K562 (cell line): ENCODE results near the gene GLB1L. TPM values are rescaled to one million over a fixed set of nuclear protein-coding genes. Genes with fewer than 3 reads are reported as not detected.

ENCODE experiments used
- ATAC-seq: fragments of 200-7000 bp; cut with Tn5 transposase; 3 replicates; pipeline ENCODE4 v1.9.1; 2020; ENCODE audit warnings: moderate library complexity
- BruUV-seq: library from RNA; stranded (reverse); fragments of 400-500 nt; replicated peaks from 2 replicates; lab custom pipeline; 2021; lab: Mats Ljungman, UMichigan
- CTCF ChIA-PET: fragments of 300-600 bp; formaldehyde crosslinking; extraction: SDS; loops from one replicate; lab custom pipeline; 2021; ENCODE audit warnings: low intra/inter-chr PET ratio; lab: Yijun Ruan, JAX
- POLR2A ChIA-PET: fragments of 300-600, 350-650 bp; sonication (Branson Sonifier 250); formaldehyde crosslinking; extraction: SDS; loops from one replicate; lab custom pipeline; 2021; ENCODE audit warnings: antibody characterized with exemption, inconsistent platforms; lab: Yijun Ruan, JAX
- DNase-seq, 4 experiments: peaks; one replicate each; pipeline versions ENCODE4 v3.0.0 to v3.0.0-alpha.2; 2011 to 2018; ENCODE audit warnings: low spot score in 3 of 4, mixed read lengths in 3 of 4; ENCODE audit errors: extremely low read depth in 1 of 4
- FAIRE-seq: peaks from 2 replicates; lab custom pipeline; 2011; peaks lifted over from hg19 to GRCh38; lab: Jason Lieb, UNC
- H2AFZ ChIP-seq: 2 replicates; pipeline ENCODE4 v1.6.0; 2011; ENCODE audit warnings: low read depth, low read length, control low read depth, inconsistent platforms
- H3K27ac ChIP-seq: fragments of 200-600 bp; 3 replicates; pipeline ENCODE4 v1.8.0; 2011; ENCODE audit warnings: low read depth, mild to moderate bottlenecking, control low read depth, inconsistent platforms, low read length, moderate library complexity, mixed read lengths; ENCODE audit errors: extremely low read depth
- H3K27me3 ChIP-seq, 2 experiments: fragments of 300-600 bp in 1 of 2; 2 replicates in 1 of 2; 3 replicates in 1 of 2; pipeline versions ENCODE4 v1.6.0 to v1.8.0; 2011; ENCODE audit warnings: inconsistent platforms in 2 of 2, low read length in 2 of 2, mild to moderate bottlenecking in 1 of 2, mixed read lengths in 1 of 2, moderate library complexity in 1 of 2; ENCODE audit not compliant: control insufficient read depth in 2 of 2, insufficient read depth in 2 of 2
- H3K36me3 ChIP-seq: fragments of 300-600 bp; 3 replicates; pipeline ENCODE4 v1.8.0; 2011; ENCODE audit warnings: mild to moderate bottlenecking, low read length, inconsistent platforms; ENCODE audit not compliant: control insufficient read depth, insufficient read depth
- H3K4me1 ChIP-seq, 2 experiments: fragments of 200-600 bp in 1 of 2; replicated peaks in 1 of 2; 2 replicates in 1 of 2; 3 replicates in 1 of 2; pipeline versions ENCODE4 v1.5.1 to v1.8.0; 2011; ENCODE audit warnings: inconsistent platforms in 2 of 2, low read length in 2 of 2, mild to moderate bottlenecking in 1 of 2, mixed read lengths in 1 of 2, moderate library complexity in 1 of 2; ENCODE audit not compliant: control insufficient read depth in 2 of 2, insufficient read depth in 2 of 2
- H3K4me2 ChIP-seq: 2 replicates; pipeline ENCODE4 v1.6.1; 2011; ENCODE audit warnings: low read length, control low read depth, inconsistent platforms, mixed read lengths; ENCODE audit not compliant: insufficient read depth
- H3K4me3 ChIP-seq: fragments of 200-600 bp; sonication (generic), shearing (Covaris generic); 2 replicates; pipeline ENCODE4 v1.5.1; 2016; ENCODE audit warnings: control low read depth, inconsistent platforms
- H3K79me2 ChIP-seq: fragments of 200-600 bp; 3 replicates; pipeline ENCODE4 v1.8.0; 2011; ENCODE audit warnings: low read length, inconsistent platforms; ENCODE audit not compliant: control insufficient read depth, insufficient read depth
- H3K9ac ChIP-seq, 2 experiments: 2 replicates each; pipeline versions ENCODE4 v1.6.0 to v1.6.1; 2011; ENCODE audit warnings: low read depth in 2 of 2, low read length in 2 of 2, control low read depth in 1 of 2, inconsistent platforms in 1 of 2, mild to moderate bottlenecking in 1 of 2, mixed read lengths in 1 of 2; ENCODE audit not compliant: insufficient read depth in 1 of 2
- H3K9me1 ChIP-seq: one replicate; pipeline ENCODE4 v1.6.0; 2011; ENCODE audit warnings: inconsistent platforms, mild to moderate bottlenecking, low read length, moderate library complexity; ENCODE audit not compliant: control insufficient read depth, insufficient read depth
- H3K9me3 ChIP-seq: replicated peaks from 2 replicates; pipeline ENCODE4 v1.5.1; 2011; ENCODE audit warnings: low read depth, low read length, inconsistent platforms; ENCODE audit not compliant: control insufficient read depth, insufficient read depth
- H4K20me1 ChIP-seq: replicated peaks from 2 replicates; pipeline ENCODE4 v1.6.1; 2011; ENCODE audit warnings: low read length, inconsistent platforms, mixed read lengths; ENCODE audit not compliant: control insufficient read depth, insufficient read depth
- BHLHE40 ChIP-seq: IDR thresholded peaks from 2 replicates; pipeline ENCODE4 v1.6.1; 2011; ENCODE audit warnings: low read length, improper control_type of control experiment
- CTBP1 ChIP-seq: fragments of 450-650 bp; IDR thresholded peaks from 2 replicates; pipeline ENCODE4 v1.6.1; 2016; ENCODE audit warnings: borderline replicate concordance
- DLX4 ChIP-seq: fragments of 250-450 bp; sonication (Bioruptor Pico); IDR thresholded peaks from 2 replicates; pipeline ENCODE4 v1.6.1; 2021; ENCODE audit warnings: mild to moderate bottlenecking
- ELF2 ChIP-seq: fragments of 250-450 bp; sonication (Bioruptor Pico); IDR thresholded peaks from 2 replicates; pipeline ENCODE4 v1.5.0; 2021; ENCODE audit warnings: mild to moderate bottlenecking
- EP300 ChIP-seq: IDR thresholded peaks from 2 replicates; pipeline ENCODE4 v1.6.1; 2012; ENCODE audit warnings: low read length, improper control_type of control experiment
- HMBOX1 ChIP-seq: sonication (generic); IDR thresholded peaks from 2 replicates; pipeline ENCODE4 v1.6.1; 2016
- MTA3 ChIP-seq: fragments of 450-650 bp; formaldehyde crosslinking; IDR thresholded peaks from 2 replicates; pipeline ENCODE4 v1.6.1; 2017; ENCODE audit warnings: mild to moderate bottlenecking, borderline replicate concordance
- PHTF2 ChIP-seq: fragments of 250-450 bp; sonication (Bioruptor Pico); IDR thresholded peaks from 2 replicates; pipeline ENCODE4 v1.5.0; 2021; ENCODE audit warnings: mild to moderate bottlenecking
- PRDM10 ChIP-seq: fragments of 450-650 bp; IDR thresholded peaks from 2 replicates; pipeline ENCODE4 v1.6.1; 2018; ENCODE audit not compliant: partially characterized antibody
- SIRT6 ChIP-seq: IDR thresholded peaks from one replicate; pipeline ENCODE4 v1.6.1; 2012; ENCODE audit warnings: low read depth, mild to moderate bottlenecking, control low read depth, inconsistent platforms, low read length, moderate library complexity
- SIX5 ChIP-seq, 2 experiments: IDR thresholded peaks; 2 replicates each; pipeline ENCODE4 v1.6.1; 2011; ENCODE audit warnings: low read length in 2 of 2, borderline replicate concordance in 1 of 2, low read depth in 1 of 2, mild to moderate bottlenecking in 1 of 2, moderate library complexity in 1 of 2; ENCODE audit not compliant: insufficient read depth in 1 of 2
- STAT5A ChIP-seq: IDR thresholded peaks from 2 replicates; pipeline ENCODE4 v1.6.1; 2012; ENCODE audit warnings: low read length, inconsistent platforms, borderline replicate concordance
- TCF15 ChIP-seq: fragments of 250-450 bp; sonication (Bioruptor Pico); IDR thresholded peaks from 2 replicates; pipeline ENCODE4 v1.8.0; 2022; ENCODE audit warnings: moderate library complexity, mild to moderate bottlenecking, inconsistent platforms
- TFAM ChIP-seq: fragments of 250-450 bp; sonication (Bioruptor Pico); conservative IDR thresholded peaks from 2 replicates; pipeline ENCODE4 v1.5.0; 2021; ENCODE audit warnings: mild to moderate bottlenecking, moderate library complexity
- TSC22D4 ChIP-seq: fragments of 450-650 bp; IDR thresholded peaks from 2 replicates; pipeline ENCODE4 v1.6.1; 2016; ENCODE audit warnings: missing genetic modification characterization, missing biosample characterization, control low read depth
- ZNF77 ChIP-seq: fragments of 250-450 bp; sonication (Bioruptor Pico); IDR thresholded peaks from 2 replicates; pipeline ENCODE4 v1.5.0; 2020
- WGBS: fragments of 100-300 bp; shearing (Covaris generic); methylation state at CpG from one replicate; pipeline ENCODE4 v1.1.6; 2016; ENCODE audit warnings: low coverage, mixed read lengths; ENCODE audit not compliant: insufficient coverage; ENCODE audit errors: missing lambda C conversion rate; 5-methylcytosine and 5-hydroxymethylcytosine counted together
- in situ Hi-C: fragments of 300-500 bp; cut with MboI; formaldehyde crosslinking; loops from 4 replicates; pipeline ENCODE4 v1.15.0; 2018; ENCODE audit warnings: inconsistent platforms, mixed read lengths
- intact Hi-C: fragments of 100-400 bp; cut with micrococcal nuclease; formaldehyde crosslinking; loops from 2 replicates; pipeline ENCODE4 v1.14.2; 2022
- polyA plus RNA-seq, 8 experiments: library from polyadenylated mRNA; depleted of rRNA in 4 of 8; stranded (reverse) in 5 of 8; unstranded in 3 of 8; fragments of >200 nt; fragmentation: Nextera tagmentation in 2 of 8; fragmentation: Illumina TruSeq in 1 of 8; extraction: Ambion mirVana in 2 of 8; extraction: Trizol in 1 of 8; gene quantifications; 2 replicates each; pipeline versions ENCODE4 v1.2.1 to v1.2.3, GENCODE V29; 2011 to 2014; ENCODE audit warnings: inconsistent platforms in 1 of 8, missing spikeins in 1 of 8
- total RNA-seq, 7 experiments: library from RNA; depleted of rRNA in 6 of 7; stranded (reverse); fragments of >200 nt in 6 of 7; fragmentation: Illumina TruSeq in 2 of 7; extraction: Trizol in 2 of 7; gene quantifications; 2 replicates each; pipeline versions ENCODE4 v1.2.1 to v1.2.3, GENCODE V29; 2011 to 2021; ENCODE audit warnings: low replicate concordance in 1 of 7

GLB1L gene
- total and polyA plus RNA-seq, 9 of the 15 experiments (the other 6 are each of a cell fraction or from before 2014, with no cell fraction given) = 0.42 to 2.9 (median 2.5) TPM

GRCh38 chr2:219261024-219261855 is 16.0 kb upstream of the GLB1L start:
- H3K4me1 ChIP-seq = peaks cover 4 to 21% of the 10 kb centered on the region in 2 experiments; a peak in 3 of 5 replicates
- H3K36me3 ChIP-seq = no peaks in the 10 kb centered on the region
- H3K9me3 ChIP-seq = no peaks in the 10 kb centered on the region
- peak overlapping the region; percentile 20; the same call in 1 of the 2 replicates for H3K4me2 ChIP-seq
- ChIA-PET POLR2A (interaction anchor here (0.7 to 3.3 kb wide), 7 partner anchors 9 to 43 kb away, joined by 3 to 22 read pairs (median 6); partner anchors contain the start of genes ABCB6 and ANKZF1), CTCF (no interaction called here)
- peak overlapping the region; percentile 77 for H2AFZ ChIP-seq
- FAIRE-seq (peak; percentile 32), ATAC-seq (peak; percentile 71), DNase-seq (peak in 2 of 4 experiments; percentile 16 to 41)
- in situ Hi-C loops (no loop called here), intact Hi-C loops (no loop called here)
- 36% methylated on average over 5 of the region's 5 CpGs for WGBS
- no TSS peak for BruUV-seq
- no peaks in the 10 kb centered on the region for H4K20me1 ChIP-seq
- H3K27ac ChIP-seq = peak overlapping the region; percentile 56
- H3K4me3 ChIP-seq = no peak overlapping the region
- no peaks in the 10 kb centered on the region for H3K27me3 ChIP-seq
- no peaks in the 10 kb centered on the region for H3K9me1 ChIP-seq
- H3K9ac ChIP-seq = peak overlapping the region in 1 of 2 experiments; percentile 36; a peak in 1 of 4 replicates
- H3K79me2 ChIP-seq = no peaks in the 10 kb centered on the region
- TF ChIP-seq PRDM10 (peak; percentile 94), CTBP1 (no peak), TFAM (no peak), MTA3 (0 out of 2 replicates have a peak, but pooled peaks have one; percentile 16), EP300 (peak; percentile 28; the same call in 1 of the 2 replicates), TSC22D4 (no peak), SIRT6 (no peak), ELF2 (CRISPR knock-in tag) (no peak), PHTF2 (CRISPR knock-in tag) (no peak), DLX4 (no peak), HMBOX1 (peak; percentile 81), TCF15 (CRISPR knock-in tag) (no peak), ZNF77 (no peak), BHLHE40 (no peak), STAT5A (no peak), SIX5 (IDR thresholded peaks at IDR 0.05; ENCODE audit: borderline replicate concordance in 1 of 2, insufficient read depth in 1 of 2, low read depth in 1 of 2, low read length in 2 of 2) (no peak)
